Stimulated activated naive CD8-positive, alpha-beta T cell treated with anti-CD3 and anti-CD28 coated beads, Interleukin-15, Interleukin-2, amounts not matched to agents 100 ng/mL and 50 ng/mL, for 24 hours (primary cell): ENCODE measurements around the gene LYVE1.

ENCODE experiments used
- H3K27ac Mint-ChIP-seq: one replicate; pipeline ENCODE4 v1.8.0; 2021; ENCODE audit warnings: mild to moderate bottlenecking, mixed read lengths
- H3K27me3 Mint-ChIP-seq: one replicate; pipeline ENCODE4 v1.8.0; 2021; ENCODE audit warnings: mixed read lengths
- H3K36me3 Mint-ChIP-seq: one replicate; pipeline ENCODE4 v1.8.0; 2021; ENCODE audit warnings: low read depth, mixed read lengths
- H3K4me1 Mint-ChIP-seq: one replicate; pipeline ENCODE4 v1.8.0; 2021; ENCODE audit warnings: low read depth, mixed read lengths
- H3K4me3 Mint-ChIP-seq: one replicate; pipeline ENCODE4 v1.8.0; 2021; ENCODE audit warnings: mild to moderate bottlenecking, mixed read lengths
- H3K9me3 Mint-ChIP-seq: one replicate; pipeline ENCODE4 v1.8.0; 2021; ENCODE audit warnings: mixed read lengths

LYVE1 gene

DNA sequence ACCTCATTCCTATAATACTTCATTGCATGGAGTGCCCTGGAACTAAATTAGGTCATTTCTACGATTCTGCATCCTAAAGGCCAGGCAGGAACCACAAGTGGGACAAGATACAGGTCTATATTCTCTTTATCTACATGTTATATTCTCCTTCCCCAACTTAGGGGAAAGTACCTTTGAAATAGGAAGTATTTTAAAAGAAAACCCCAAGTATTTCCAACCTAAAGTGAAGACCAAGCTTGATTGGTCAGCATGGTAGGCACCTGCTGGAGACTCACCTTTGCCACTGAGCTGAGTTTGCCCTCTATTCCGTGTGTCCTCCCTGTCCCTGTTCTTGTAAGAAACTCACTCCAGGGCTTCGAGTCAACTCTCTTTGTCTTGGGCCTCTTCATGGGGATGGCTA, 11.2 kb upstream of the LYVE1 start:
- Mint-ChIP-seq H3K4me3 (no peak overlapping the region), H3K27me3 (peaks cover 6% of the 10 kb centered on the region), H3K4me1 (no peaks in the 10 kb centered on the region), H3K36me3 (no peaks in the 10 kb centered on the region), H3K9me3 (no peaks in the 10 kb centered on the region), H3K27ac (no peak overlapping the region)

DNA sequence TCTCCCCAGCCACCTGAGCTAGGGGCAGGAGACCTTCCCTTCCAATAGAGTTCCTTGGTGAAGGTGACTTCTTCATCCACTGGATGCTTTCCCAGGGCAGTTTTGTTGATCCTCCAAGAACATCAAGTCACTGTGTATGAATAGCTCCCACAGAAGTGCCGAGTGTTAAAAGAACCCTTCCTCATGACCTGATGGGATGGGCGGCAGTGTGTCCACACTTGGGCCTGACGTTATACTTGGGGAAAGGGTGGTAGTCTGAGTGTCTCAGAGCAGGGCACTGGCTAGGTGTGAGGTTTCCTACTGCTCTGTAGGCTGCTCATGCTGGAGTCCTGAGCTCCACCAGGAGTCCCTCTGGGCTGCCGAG, 7.6 kb upstream of the LYVE1 start:
- Mint-ChIP-seq H3K36me3 (no peaks in the 10 kb centered on the region), H3K4me1 (no peaks in the 10 kb centered on the region), H3K4me3 (no peak overlapping the region)

DNA sequence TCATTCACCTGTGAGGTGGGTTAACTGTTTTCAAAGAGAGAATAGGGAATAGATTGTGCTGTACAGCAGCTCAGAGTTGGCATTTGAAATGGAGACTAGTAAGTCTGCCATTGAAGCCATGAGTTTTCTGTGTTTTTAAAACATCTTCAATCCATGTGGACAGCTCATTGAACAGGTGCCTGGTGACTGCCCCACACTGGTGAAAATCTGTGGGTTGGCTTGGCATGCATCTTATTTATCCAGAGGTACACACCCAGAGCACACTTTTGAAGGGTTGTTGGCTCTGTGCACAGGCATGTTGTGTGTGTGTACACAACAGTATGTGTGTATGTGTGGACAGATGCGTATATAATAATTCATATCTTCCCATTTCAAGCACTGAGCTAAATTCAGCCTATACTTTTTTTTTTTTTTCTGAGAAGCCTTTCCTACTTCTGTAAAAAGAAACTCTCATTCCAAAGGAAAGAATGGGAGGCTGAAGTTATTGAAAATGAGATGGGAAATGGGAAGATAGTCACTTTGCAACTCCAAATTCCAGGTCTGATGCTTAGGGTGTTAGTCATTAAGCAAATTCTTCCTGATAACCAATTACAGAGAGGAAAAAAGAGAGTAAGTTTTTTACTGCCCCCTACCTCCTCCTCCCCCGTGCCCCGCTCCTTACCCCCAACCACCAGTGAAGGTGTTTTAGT, 7.0 kb upstream of the LYVE1 start:
- Mint-ChIP-seq H3K36me3 (no peaks in the 10 kb centered on the region), H3K27ac (no peak overlapping the region), H3K4me3 (no peak overlapping the region), H3K9me3 (no peaks in the 10 kb centered on the region), H3K27me3 (no peaks in the 10 kb centered on the region), H3K4me1 (no peaks in the 10 kb centered on the region)

More for the DNA sequence above, 7.6 kb upstream of the LYVE1 start:
- Mint-ChIP-seq H3K27ac (no peak overlapping the region), H3K9me3 (no peaks in the 10 kb centered on the region), H3K27me3 (no peaks in the 10 kb centered on the region)

DNA sequence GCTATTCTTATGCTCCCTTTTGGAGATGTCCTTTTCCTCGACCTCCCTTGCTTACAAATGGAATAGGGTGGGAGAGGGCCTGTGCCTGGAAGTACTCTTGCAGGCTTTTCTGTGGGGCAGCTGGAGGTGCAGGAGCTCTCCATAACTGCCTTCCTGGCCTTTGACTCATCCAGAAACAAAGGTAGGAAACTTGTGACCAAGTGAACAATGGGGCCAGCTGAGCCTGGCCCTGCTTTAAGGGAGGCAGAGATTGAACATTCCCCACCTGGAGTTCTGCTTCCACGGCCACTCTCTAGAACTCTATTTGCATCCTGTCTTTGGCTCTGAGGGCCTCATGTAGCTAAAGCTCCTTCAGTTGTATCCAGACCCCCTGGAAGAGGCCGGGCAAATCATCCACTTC, 5.1 kb upstream of the LYVE1 start:
- Mint-ChIP-seq H3K36me3 (no peaks in the 10 kb centered on the region), H3K9me3 (no peaks in the 10 kb centered on the region), H3K27me3 (no peaks in the 10 kb centered on the region), H3K4me1 (no peaks in the 10 kb centered on the region), H3K27ac (no peak overlapping the region), H3K4me3 (no peak overlapping the region)

DNA sequence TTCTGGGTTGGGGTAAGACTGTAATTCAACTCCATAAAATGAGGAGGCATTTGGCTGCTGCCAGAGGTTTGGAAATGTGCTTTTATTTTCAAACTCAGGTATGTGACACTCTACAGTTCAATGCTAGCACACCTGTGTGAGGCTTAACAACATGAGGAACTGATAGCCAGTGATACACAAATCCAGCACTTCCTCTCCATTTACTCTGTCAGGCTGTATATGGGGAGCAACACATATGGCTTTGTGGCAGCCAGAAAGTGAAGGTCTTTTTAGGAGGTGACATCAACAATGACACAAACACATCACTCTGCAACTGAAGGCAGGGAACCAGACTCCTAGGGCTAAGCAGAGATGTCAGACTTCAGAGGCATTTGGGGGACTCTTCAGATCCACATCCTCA, 4.6 kb upstream of the LYVE1 start:
- Mint-ChIP-seq H3K36me3 (no peaks in the 10 kb centered on the region), H3K4me1 (no peaks in the 10 kb centered on the region), H3K9me3 (no peaks in the 10 kb centered on the region), H3K27ac (no peak overlapping the region), H3K27me3 (no peaks in the 10 kb centered on the region), H3K4me3 (no peak overlapping the region)

DNA sequence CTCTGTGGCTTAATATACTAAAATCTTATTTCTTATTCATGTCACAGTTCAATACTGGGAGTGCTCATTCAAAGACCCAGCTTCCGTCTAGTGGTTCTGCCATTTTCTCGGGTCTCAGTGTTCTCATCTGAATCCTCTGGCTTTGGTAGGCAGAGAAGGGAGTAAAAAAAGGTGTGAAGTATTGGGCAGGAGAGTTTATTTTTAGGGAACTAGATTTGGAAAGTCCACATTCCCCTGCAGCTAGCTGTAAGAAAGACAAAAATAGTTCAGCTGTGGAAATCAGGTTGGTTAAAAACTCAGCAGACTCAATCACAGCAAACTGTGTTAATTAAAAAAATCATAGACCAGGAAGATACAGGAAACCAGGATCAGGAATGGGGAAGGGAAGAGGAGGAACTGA, 4.1 kb upstream of the LYVE1 start:
- Mint-ChIP-seq H3K27me3 (no peaks in the 10 kb centered on the region), H3K36me3 (no peaks in the 10 kb centered on the region), H3K27ac (no peak overlapping the region), H3K4me1 (no peaks in the 10 kb centered on the region), H3K9me3 (no peaks in the 10 kb centered on the region), H3K4me3 (no peak overlapping the region)

DNA sequence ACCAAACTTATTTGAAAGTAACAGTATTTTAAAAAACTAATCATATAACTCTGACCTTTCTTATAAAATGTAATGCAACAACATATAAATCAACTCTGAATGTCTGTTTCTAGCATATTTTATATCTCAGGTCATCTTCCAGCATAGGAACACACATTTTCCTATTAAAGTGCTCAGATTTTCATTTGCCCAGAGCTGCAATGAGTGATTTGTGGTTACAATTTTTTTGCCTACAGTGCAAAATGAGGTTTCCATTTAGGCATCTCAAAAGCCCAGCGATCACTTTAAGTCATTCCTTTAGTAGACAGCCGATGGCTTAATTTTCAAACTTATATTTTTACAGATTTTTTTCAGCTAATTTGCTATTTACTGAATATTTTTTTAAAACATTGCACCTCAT, 1.0 kb downstream of the LYVE1 start:
- Mint-ChIP-seq H3K27ac (no peak overlapping the region), H3K36me3 (no peaks in the 10 kb centered on the region)

DNA sequence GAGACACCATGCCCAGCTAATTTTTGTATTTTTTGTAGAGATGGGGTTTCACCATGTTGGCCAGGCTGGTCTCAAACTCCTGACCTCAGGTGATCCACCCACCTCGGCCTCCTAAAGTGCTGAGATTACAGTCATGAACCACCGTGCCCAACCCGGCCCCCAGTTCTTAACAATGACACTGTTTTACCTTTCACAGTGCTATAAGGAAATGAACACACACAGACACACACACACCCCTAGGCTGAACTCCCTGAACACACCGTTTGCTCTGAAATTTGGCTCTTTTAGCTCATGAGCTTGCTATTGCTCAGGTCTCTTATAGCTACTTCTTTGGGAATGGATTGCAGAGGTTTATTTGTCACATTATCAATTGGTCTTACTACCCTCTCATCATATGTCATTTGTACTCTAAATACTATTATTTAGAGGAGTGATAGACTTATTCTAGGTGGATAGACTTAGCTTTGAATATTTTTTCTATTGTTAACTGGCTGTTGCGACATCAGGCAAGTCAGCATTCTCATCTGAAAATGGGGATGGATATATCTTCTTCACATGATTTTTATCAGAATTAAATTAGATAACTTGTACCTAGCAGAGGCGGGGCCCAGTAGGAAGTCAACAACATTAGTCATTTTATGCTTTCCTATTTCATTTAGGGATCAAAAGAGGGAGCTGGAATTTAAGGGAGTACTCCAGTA, 2.1 kb downstream of the LYVE1 start:
- no peaks in the 10 kb centered on the region for H3K9me3 Mint-ChIP-seq
- H3K4me3 Mint-ChIP-seq, result no peak overlapping the region
- no peaks in the 10 kb centered on the region for H3K36me3 Mint-ChIP-seq
- H3K4me1 Mint-ChIP-seq, result peaks cover 4% of the 10 kb centered on the region
- H3K27ac Mint-ChIP-seq, result no peak overlapping the region
- H3K27me3 Mint-ChIP-seq, result no peaks in the 10 kb centered on the region

More for the DNA sequence above, 1.0 kb downstream of the LYVE1 start:
- Mint-ChIP-seq H3K9me3 (no peaks in the 10 kb centered on the region), H3K27me3 (no peaks in the 10 kb centered on the region), H3K4me1 (peaks cover 4% of the 10 kb centered on the region), H3K4me3 (no peak overlapping the region)

DNA sequence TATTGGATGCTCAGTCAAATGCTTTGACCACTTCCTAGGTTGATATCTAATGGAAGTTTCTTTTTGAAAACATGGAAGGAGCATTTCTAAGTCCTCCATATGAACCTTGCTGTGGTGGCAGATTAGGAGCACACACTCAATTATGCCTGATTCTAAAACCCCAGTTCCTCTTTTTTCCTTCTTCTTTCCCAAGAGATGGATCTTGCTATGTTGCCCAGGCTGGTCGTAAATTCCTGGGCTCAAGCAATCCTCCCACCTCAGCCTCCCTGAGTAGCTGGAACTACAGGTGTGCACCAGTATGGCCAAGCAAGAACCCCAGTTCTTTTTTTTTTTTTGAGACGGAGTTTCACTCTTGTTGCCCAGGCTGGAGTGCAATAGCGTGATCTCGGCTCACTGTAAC, 3.0 kb downstream of the LYVE1 start:
- H3K27ac Mint-ChIP-seq, result no peak overlapping the region
- peaks cover 4% of the 10 kb centered on the region for H3K4me1 Mint-ChIP-seq
- no peaks in the 10 kb centered on the region for H3K9me3 Mint-ChIP-seq
- H3K36me3 Mint-ChIP-seq, result no peaks in the 10 kb centered on the region
- H3K27me3 Mint-ChIP-seq, result no peaks in the 10 kb centered on the region
- no peak overlapping the region for H3K4me3 Mint-ChIP-seq

DNA sequence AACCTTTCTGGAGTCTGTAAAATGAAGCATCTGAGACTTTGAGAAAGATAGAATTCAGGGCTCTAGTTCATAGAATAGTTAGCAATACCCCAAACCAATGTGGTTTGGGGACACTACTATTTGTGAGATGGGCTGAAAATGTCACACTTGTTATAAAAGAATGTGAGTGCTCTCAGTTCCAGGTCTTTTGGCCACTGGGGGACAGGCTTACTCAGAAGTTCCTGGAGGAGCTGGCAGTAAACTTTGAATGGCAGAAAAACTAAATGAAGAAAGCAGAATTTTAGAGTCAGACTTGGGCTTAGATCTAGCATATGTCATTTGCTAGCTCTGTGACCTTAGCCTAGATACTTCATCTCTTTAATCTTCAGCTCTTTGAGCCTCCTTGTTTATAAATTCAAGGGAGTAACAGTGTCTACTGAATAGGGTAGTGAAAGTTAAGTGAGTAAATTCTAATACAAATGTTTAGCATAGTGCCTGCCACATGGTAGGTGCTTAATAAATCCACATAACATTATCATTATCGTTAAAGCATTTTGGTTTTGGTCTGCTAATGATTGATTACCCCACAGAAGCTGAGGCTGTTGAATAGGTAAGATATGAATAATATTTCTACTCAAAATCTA, 3.7 kb downstream of the LYVE1 start:
- Mint-ChIP-seq H3K36me3 (no peaks in the 10 kb centered on the region), H3K27me3 (no peaks in the 10 kb centered on the region), H3K4me3 (no peak overlapping the region), H3K9me3 (no peaks in the 10 kb centered on the region), H3K27ac (no peak overlapping the region), H3K4me1 (peaks cover 4% of the 10 kb centered on the region)

DNA sequence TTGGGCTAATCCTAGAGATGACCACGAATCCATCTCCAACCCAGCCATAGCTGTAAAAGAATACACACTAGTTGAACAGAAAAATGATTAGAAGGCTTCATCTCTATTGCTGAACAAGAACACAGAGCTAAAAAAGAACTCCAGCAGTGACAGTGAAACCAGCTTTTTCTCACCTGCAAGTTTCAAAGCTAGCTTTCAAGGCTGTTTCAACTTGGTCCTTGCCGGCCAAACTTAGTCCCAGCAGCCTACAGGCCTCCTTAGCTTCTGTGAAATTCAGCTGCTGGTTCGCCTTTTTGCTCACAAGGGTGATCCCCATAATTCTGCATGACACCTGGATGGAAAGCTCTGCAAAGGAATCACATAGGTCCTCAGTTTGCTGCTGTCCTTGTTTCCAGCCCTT, 4.4 kb downstream of the LYVE1 start:
- no peaks in the 10 kb centered on the region for H3K36me3 Mint-ChIP-seq
- no peaks in the 10 kb centered on the region for H3K27me3 Mint-ChIP-seq
- H3K9me3 Mint-ChIP-seq, result no peaks in the 10 kb centered on the region
- no peak overlapping the region for H3K4me3 Mint-ChIP-seq
- no peak overlapping the region for H3K27ac Mint-ChIP-seq
- H3K4me1 Mint-ChIP-seq, result peaks cover 4% of the 10 kb centered on the region

DNA sequence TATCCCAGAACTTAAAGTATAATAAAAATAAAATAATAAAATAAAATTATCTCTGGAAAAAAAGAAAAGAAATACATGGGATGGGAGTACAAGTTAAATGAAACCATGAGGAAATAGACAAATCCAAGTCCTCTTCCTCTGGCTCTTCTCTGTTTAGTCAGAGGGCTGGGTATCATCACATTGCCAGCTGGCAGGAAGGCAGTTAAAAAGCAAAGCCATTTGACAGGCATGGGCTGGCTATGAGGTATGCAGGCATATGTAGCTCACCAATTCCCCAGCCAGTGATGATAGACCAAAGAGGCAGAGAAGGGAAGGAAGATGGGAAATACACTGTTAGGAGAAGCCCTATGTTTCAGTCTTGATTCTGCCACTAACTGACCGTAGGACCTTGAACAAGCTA, 6.5 kb downstream of the LYVE1 start:
- Mint-ChIP-seq H3K4me1 (peaks cover 4% of the 10 kb centered on the region), H3K9me3 (no peaks in the 10 kb centered on the region), H3K27ac (no peak overlapping the region), H3K4me3 (no peak overlapping the region), H3K36me3 (no peaks in the 10 kb centered on the region), H3K27me3 (no peaks in the 10 kb centered on the region)

DNA sequence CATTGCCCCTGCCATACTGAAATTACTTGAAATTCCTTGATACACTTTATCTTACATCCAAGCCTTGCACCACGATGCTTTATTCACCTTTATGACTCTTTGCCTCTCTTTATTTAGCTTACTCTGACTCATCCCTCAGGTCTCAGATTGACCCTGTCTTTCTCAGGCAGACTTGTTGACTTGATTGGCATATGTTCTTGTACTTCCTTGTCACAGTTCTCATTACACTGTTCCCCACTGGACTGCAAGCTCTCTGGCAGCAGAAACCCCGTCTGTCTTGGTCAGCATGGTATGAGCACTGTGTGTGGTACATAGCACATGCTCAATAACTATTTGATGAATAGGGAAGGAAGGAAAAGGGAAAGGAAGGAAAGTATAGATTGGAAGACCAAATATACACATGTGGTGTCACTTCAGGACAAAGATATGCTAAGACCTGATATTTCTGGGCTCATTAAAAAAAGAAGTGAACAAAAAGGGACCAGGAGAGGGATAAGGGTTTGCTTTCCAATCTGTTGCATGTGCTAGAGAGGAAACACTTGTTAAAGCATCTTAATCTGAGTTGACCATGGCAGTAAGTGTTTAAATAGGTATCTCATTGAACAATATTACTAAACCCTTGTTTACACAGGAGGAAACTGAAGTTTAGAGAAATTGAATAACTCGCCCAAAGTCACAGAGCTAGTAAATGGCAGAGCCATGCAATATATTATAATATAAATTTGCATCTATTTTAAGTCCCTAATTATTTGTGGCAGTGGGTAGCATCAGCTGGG, 7.2 kb downstream of the LYVE1 start:
- Mint-ChIP-seq H3K27me3 (no peaks in the 10 kb centered on the region), H3K9me3 (no peaks in the 10 kb centered on the region), H3K27ac (no peak overlapping the region), H3K36me3 (no peaks in the 10 kb centered on the region), H3K4me1 (peaks cover 4% of the 10 kb centered on the region), H3K4me3 (no peak overlapping the region)

DNA sequence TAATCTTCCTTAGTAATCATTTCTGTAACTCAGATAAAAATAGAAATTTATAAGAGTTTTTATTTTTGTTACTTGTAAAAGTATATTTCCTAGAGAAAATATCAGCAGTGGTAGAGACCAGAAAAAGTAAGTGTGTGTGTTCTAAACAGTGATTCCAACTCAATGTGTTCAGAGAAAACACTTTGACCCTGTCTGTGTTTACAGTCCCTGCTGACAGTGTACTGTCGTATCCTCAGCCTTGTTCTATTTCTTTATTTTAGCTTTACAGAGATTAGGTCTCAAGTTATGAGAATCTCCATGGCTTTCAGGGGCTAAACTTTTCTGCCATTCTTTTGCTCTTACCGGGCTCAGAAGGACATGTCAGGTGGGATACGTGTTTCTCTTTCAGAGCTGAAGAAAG, 10.2 kb downstream of the LYVE1 start:
- Mint-ChIP-seq H3K27me3 (peaks cover 3% of the 10 kb centered on the region), H3K9me3 (no peaks in the 10 kb centered on the region), H3K4me3 (no peak overlapping the region), H3K27ac (no peak overlapping the region), H3K36me3 (no peaks in the 10 kb centered on the region), H3K4me1 (no peaks in the 10 kb centered on the region)

DNA sequence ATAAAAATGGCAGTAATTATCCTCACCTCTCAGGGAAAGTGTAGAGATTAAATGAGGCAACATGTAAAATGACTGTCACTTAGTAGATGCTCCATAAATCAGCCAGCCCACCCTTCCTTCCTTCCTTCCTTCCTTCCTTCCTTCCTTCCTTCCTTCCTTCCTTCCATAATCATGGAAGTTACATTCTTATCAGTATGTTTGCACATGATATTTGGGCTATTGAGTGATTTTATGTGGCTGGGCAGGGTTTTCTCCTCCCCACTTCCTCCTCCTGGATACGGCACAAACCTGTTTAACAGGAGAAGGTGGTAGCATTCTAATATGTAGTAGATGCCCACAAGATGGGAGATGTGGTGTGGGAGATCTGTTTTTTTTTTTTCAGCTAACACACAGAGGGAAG, 11.9 kb downstream of the LYVE1 start:
- Mint-ChIP-seq H3K4me1 (no peaks in the 10 kb centered on the region), H3K36me3 (no peaks in the 10 kb centered on the region)

More for the DNA sequence above, 11.9 kb downstream of the LYVE1 start:
- Mint-ChIP-seq H3K9me3 (peaks cover 4% of the 10 kb centered on the region), H3K4me3 (no peak overlapping the region), H3K27me3 (peaks cover 8% of the 10 kb centered on the region), H3K27ac (no peak overlapping the region)
